ENCODE measurements around the gene CATSPERZ. TPM values are rescaled to one million over a fixed set of nuclear protein-coding genes. Genes with fewer than 3 reads are reported as not detected.

The CATSPERZ gene
- total and polyA plus RNA-seq, 2 of the 8 experiments (the other 6 are each of a cell fraction or from before 2014, with no cell fraction given), result 0.77 TPM; not detected in 1

DNA sequence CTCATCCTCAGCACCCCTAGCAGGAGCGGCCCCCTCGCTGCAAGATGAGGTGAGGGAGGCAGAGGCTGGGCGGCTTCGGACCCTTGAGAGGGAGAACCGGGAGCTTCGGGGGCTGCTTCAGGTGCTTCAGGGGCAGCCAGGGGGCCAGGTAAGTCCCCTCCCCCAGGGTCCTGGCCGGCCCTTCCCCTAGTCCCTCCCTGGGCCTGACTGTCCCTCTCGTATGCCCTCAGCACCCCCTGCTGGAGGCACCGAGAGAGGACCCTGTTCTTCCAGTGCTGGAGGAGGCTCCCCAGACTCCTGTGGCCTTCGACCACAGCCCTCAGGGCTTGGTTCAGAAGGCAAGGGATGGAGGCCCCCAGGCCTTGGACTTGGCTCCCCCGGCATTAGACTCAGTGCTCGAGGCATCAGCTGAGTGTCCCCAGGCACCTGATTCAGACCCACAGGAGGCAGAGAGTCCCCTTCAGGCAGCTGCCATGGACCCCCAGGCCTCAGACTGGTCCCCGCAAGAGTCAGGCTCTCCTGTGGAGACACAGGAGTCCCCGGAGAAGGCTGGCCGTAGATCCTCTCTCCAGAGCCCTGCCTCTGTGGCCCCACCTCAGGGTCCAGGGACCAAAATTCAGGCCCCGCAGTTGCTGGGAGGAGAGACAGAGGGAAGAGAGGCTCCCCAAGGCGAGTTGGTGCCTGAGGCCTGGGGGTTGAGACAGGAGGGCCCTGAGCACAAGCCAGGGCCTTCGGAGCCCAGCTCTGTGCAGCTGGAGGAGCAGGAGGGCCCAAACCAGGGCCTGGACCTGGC, 43.8 kb downstream of the CATSPERZ start:
- Histone ChIP-seq H2BK20ac (ENCODE audit: low read length) (no peak overlapping the region), H2BK12ac (ENCODE audit: low read depth, low read length) (no peak overlapping the region), H3K27me3 (replicated peaks in 1 of 4; ENCODE audit: control insufficient read depth in 3 of 4, extremely low read depth in 1 of 4, insufficient read depth in 3 of 4, low read length in 3 of 4) (peaks cover 0 to 2% (median 0%) of the 10 kb centered on the region in 4 experiments; a peak in 1 of 7 replicates), H3K4me2 (ENCODE audit: insufficient read depth in 1 of 2, low read depth in 2 of 2, low read length in 2 of 2) (no peak overlapping the region), H4K91ac (replicated peaks; ENCODE audit: insufficient read length, low read length) (no peak overlapping the region), H4K20me1 (replicated peaks in 1 of 2; ENCODE audit: control insufficient read depth in 1 of 2, insufficient read depth in 2 of 2, low read length in 2 of 2) (peaks cover 0 to 2% of the 10 kb centered on the region in 2 experiments), H3K79me2 (ENCODE audit: control insufficient read depth in 1 of 2, insufficient read depth in 2 of 2, low read length in 2 of 2) (no peaks in the 10 kb centered on the region), H3K27ac (ENCODE audit: low read depth, low read length) (no peak overlapping the region), H3K18ac (ENCODE audit: extremely low read depth, low read length) (no peak overlapping the region), H2BK15ac (ENCODE audit: low read length) (no peak overlapping the region), H3K9me3 (ENCODE audit: insufficient read depth in 2 of 2, low read depth in 1 of 2, low read length in 1 of 2) (no peaks in the 10 kb centered on the region), H2BK5ac (ENCODE audit: low read depth, low read length) (no peak overlapping the region), H3K79me1 (ENCODE audit: low read depth, low read length) (no peaks in the 10 kb centered on the region), H3K4ac (replicated peaks; ENCODE audit: insufficient read length, low read depth, low read length) (no peak overlapping the region), H3K4me3 (ENCODE audit: extremely low read depth in 1 of 4, insufficient read depth in 2 of 4, low read depth in 3 of 4, low read length in 4 of 4) (no peak overlapping the region), H2BK120ac (replicated peaks; ENCODE audit: low read depth, low read length) (no peak overlapping the region), H3K36me3 (ENCODE audit: control insufficient read depth in 2 of 4, insufficient read depth in 4 of 4, low read length in 3 of 4) (no peaks in the 10 kb centered on the region), H3K14ac (ENCODE audit: insufficient read length) (no peak overlapping the region), H2AK5ac (ENCODE audit: low read depth, low read length) (no peak overlapping the region), H3K23me2 (ENCODE audit: low read depth, low read length) (peaks cover 11% of the 10 kb centered on the region; the same call in 1 of the 2 replicates), H4K5ac (ENCODE audit: insufficient read length, low read depth, low read length) (no peak overlapping the region), H3K9ac (replicated peaks in 1 of 4; ENCODE audit: extremely low read depth in 1 of 4, low read depth in 3 of 4, low read length in 3 of 4) (no peak overlapping the region), H4K8ac (ENCODE audit: extremely low read depth, insufficient read depth, low read length) (no peak overlapping the region), H2AFZ (ENCODE audit: low read length) (no peak overlapping the region), H3K56ac (replicated peaks; ENCODE audit: insufficient read length, low read depth, low read length) (no peak overlapping the region), H3K4me1 (replicated peaks in 1 of 4; ENCODE audit: control insufficient read depth in 3 of 4, insufficient read depth in 4 of 4, low read length in 3 of 4) (peaks cover 0 to 29% (median 19%) of the 10 kb centered on the region in 4 experiments; a peak in 6 of 7 replicates), H3K23ac (ENCODE audit: insufficient read length) (no peak overlapping the region)
- POLR2A ChIA-PET (ENCODE audit: partially characterized antibody), result interaction anchor here (0.9 to 6.1 kb wide), 4 partner anchors 9 to 27 kb away, joined by 3 to 38 read pairs (median 8); partner anchors contain the start of genes PRDX5 and TRMT112
- 82% methylated on average over 15 of the region's 18 CpGs; no CpG with 5 or more reads in 1 of the 2 experiments for WGBS, 2 experiments (ENCODE audit: extremely low coverage in 1 of 2, insufficient coverage in 1 of 2, insufficient read length in 1 of 2, insufficient replicate concordance in 2 of 2, low coverage in 1 of 2, low lambda C conversion rate in 2 of 2, missing lambda C conversion rate in 1 of 2)
- DNase-seq (ENCODE audit: low read depth in 1 of 2, low spot score in 2 of 2) (no peak), FAIRE-seq (no peak)
- TF ChIP-seq RAD21 (IDR thresholded peaks at IDR 0.05 in 1 of 2, conservative IDR thresholded peaks at IDR 0.05 in 1 of 2; ENCODE audit: low read depth in 2 of 2, low read length in 2 of 2) (peak; percentile 69 to 83), RFX5 (IDR thresholded peaks at IDR 0.05; ENCODE audit: borderline replicate concordance, low read depth, low read length) (no peak)
- TF ChIP-seq, protein P1, sequence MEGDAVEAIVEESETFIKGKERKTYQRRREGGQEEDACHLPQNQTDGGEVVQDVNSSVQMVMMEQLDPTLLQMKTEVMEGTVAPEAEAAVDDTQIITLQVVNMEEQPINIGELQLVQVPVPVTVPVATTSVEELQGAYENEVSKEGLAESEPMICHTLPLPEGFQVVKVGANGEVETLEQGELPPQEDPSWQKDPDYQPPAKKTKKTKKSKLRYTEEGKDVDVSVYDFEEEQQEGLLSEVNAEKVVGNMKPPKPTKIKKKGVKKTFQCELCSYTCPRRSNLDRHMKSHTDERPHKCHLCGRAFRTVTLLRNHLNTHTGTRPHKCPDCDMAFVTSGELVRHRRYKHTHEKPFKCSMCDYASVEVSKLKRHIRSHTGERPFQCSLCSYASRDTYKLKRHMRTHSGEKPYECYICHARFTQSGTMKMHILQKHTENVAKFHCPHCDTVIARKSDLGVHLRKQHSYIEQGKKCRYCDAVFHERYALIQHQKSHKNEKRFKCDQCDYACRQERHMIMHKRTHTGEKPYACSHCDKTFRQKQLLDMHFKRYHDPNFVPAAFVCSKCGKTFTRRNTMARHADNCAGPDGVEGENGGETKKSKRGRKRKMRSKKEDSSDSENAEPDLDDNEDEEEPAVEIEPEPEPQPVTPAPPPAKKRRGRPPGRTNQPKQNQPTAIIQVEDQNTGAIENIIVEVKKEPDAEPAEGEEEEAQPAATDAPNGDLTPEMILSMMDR (IDR thresholded peaks at IDR 0.05; ENCODE audit: control extremely low read depth in 1 of 3, insufficient read depth in 1 of 3, low read depth in 1 of 3, low read length in 3 of 3), result peak in 2 of 3 experiments; percentile 64 to 68; a peak in 3 of 4 replicates
- CTCF ChIA-PET (ENCODE audit: partially characterized antibody), result interaction anchor here (0.6 to 37.6 kb wide), 17 partner anchors 7 to 361 kb away, joined by 3 to 614 read pairs (median 4); partner anchors contain the start of genes CATSPERZ, CCDC88B, ESRRA and PRDX5
